GM19455 (cell line): ENCODE measurements around the gene CMTR1.
"Not testable (repeated sequence)": the region's sequence is repeated elsewhere in the genome, so short reads cannot be mapped to it uniquely, and the experiment has no call there.

Experiments used
- ATAC-seq: cut with Tn5 transposase; IDR thresholded peaks from one replicate; pipeline ENCODE4 v1.9.1; 2021; ENCODE audit not compliant: unreplicated experiment

The CMTR1 gene

GRCh38 chr6:37432916-37433656 is at the start of gene CMTR1:
Gene CMTR1, plus strand, starts transcription at chr6:37433221. Its CDS starts 2,409 bp downstream, at chr6:37435630.
- ATAC-seq, result peak; percentile 78

DNA sequence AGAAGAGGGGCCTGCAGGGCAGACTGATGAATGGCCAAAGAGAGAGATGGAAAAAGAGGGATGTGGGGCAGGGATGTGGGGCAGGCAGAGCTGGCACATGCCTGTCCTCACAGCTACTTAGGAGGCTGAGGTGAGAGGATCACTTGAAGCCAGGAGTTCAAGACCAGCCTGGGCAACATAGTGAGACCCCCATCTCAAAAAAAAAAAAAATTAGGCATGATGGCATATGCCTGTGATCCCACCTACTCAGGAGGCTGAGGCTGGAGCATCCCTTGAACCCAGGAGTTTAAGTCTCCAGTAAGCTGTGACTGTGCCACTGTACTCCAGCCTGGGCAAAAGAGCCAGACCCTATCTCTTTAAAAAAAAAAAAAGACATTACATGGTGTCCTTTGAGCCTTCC is 44.4 kb upstream of the CMTR1 start:
- no peak for ATAC-seq

- ATAC-seq, result no peak
Measured at GRCh38 chr6:37389857-37390256, 43.2 kb upstream of the CMTR1 start.

- no peak for ATAC-seq
Measured at GRCh38 chr6:37391120-37391519, 41.9 kb upstream of the CMTR1 start.

GRCh38 chr6:37392821-37393220 is 40.2 kb upstream of the CMTR1 start:
- no peak for ATAC-seq

DNA sequence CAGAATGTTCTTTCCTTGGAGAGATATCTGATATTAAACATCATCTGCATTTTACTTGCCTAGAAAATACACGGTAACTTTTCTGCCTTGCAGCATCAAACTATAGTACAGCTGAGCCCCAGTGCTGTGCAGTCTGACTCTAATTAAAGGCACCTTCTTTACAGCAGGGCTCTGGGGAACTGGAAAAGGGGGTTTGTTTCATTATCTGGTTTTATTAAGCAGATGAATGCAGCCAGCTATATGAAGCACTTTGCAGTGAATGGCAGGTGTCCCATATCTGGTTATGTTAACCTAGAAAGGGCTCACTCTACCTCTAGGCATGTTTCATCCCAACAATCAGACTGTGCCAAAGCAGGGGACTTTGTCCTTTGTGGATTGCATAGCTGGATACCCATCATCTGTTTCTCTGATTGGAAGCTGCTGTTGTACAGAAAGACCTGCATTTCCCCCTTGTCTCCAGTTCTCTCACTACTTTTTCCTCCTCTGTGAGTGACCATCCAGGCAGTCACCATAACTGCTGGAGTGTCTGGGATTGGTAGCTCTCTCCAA is 39.6 kb upstream of the CMTR1 start:
- ATAC-seq, result no peak

DNA sequence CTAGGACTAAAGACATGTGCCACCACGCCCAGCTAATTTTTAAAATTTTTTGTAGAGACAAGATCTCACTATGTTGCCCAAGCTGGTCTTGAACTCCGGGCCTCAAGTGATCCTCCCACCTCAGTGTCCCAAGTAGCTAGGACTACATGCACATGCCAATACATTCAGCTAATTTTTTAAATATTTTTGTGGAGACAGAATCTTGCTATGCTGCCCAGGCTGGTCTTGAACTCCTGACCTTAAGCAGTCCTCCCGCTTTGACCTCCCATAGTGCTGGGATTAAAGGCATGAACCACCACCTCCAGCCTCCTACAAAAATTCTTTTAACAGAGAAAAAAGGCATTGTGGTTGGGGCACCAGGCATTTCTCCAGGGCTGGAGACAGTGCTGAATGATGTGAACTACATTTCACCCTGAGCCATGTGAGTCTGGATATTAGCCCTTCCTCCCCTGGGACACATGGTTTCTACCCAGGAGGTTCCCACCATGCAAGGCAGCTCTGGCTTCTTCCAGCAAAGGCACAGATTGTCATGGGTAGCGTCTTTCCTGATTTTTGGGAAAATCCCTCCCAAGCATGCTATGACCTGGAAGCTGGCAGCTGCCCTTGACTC is 36.3 kb upstream of the CMTR1 start:
- ATAC-seq, result no peak

- no peak for ATAC-seq
Measured at GRCh38 chr6:37399131-37399530, 33.9 kb upstream of the CMTR1 start.

- no peak for ATAC-seq
Measured at GRCh38 chr6:37399795-37400490, 33.1 kb upstream of the CMTR1 start.

GRCh38 chr6:37401658-37402057 is 31.4 kb upstream of the CMTR1 start:
- ATAC-seq, result not testable (repeated sequence)

DNA sequence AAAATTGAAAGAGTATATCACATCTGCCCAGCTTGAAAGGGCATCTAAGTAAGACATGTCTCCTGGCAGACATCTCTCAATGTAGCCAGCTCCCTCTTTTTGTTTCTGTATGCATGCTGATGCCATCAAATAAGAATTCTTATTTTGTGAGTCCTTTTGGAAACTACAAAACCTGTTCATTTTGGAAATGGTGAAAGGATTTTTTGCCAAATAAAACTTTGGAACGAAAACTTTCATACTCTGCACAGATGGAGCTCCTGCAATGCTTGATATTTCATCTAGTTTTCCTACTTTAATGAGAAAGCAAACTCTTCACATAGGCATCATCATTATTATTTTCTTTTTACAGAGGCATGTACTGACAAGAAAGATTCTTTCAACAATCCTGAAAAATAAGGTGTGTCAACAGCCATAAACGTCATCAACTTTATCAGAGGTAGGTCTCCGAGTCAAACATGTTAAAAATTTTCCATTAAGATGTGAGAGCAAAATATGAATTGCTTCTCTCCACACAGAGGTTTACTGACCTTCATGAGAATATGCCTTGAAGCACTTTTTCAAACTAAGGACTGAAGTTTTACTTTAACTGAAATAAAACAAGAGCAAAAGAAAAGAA is 26.2 kb upstream of the CMTR1 start:
- ATAC-seq, result no peak

GRCh38 chr6:37407948-37408347 is 25.1 kb upstream of the CMTR1 start:
- ATAC-seq, result no peak

- no peak for ATAC-seq
Measured at GRCh38 chr6:37409501-37409900, 23.5 kb upstream of the CMTR1 start.

GRCh38 chr6:37417393-37417792 is 15.6 kb upstream of the CMTR1 start:
- ATAC-seq, result no peak

GRCh38 chr6:37418722-37419121 is 14.3 kb upstream of the CMTR1 start:
- ATAC-seq, result no peak

- ATAC-seq, result no peak
Measured at GRCh38 chr6:37426058-37426944, 6.7 kb upstream of the CMTR1 start.

DNA sequence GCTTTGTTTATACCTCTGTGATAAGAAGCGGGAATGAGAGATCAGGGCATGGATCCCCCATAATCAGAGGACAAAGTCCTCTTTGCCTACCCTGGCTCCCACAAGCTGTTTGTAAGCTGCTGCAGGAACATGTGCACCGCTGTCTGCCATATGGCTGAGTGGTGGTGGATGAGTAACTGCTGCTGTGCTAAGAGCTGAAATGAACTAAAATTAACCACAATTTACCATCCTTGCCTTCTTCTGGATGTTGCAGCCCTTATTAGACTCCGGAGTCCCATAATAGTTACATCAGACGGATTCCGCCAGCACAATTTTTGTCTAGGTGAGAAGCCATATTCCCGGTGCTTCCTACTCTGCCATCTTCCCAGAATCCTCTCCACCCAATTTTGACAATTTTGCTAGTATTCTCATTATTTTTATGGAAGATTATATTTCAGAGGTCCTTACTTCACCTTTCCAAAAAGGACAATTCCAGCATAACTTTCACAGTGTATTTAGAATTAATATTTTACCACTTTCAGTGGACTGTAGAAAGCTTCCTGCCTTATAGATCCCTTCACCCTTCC is 6.0 kb upstream of the CMTR1 start:
- ATAC-seq, result no peak

- no peak for ATAC-seq
Measured at GRCh38 chr6:37429352-37429750, 3.7 kb upstream of the CMTR1 start.

DNA sequence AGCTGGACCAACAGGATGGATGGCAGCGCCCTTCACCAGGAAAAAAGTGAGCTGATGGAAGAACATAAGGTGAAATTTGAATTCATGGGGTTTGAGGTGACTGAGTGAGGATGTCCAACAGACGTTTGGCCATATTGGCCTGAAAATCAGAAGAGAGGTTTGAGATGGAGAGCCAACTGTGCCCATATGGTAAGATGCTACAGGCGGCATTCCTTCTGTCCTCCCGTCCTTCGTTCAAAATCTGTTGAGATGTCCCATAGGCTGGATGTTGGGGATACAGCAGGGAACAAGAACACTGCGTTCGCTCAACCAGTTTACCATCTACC is 468 bp upstream of the CMTR1 start:
- ATAC-seq, result no peak

DNA sequence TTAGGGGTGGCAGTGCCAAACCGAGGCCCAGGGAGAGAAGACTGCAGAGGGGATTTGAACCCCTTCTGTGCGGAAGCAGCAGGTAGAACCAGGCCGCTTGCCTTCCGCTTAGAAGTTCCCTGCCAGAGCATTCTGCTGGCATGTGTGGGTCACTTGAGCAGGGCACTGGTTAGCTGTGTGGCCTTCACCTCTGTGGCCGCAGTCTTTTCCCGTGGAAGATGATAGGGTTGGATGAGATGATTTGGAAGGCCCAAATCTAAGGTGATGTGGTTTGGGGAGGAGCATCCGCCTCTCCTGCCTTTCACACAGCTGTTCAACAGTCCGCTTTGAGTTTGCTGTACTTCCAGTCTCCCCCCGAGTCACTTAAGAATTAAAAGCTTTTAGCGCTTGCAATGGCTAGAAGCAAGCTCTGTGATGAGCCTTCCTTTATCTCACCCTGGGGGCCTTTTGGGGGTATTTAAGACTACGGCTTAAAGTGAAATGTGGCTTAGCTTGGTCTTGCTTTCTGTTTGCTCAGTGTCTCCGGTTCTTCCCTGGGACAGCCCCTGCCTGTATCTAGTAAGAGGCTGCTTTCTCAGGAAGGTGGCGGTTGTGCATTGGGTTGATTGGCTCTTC is 743 bp downstream of the CMTR1 start:
- peak; percentile 37 for ATAC-seq
